GM18909 (cell line): ENCODE results near the gene PROCA1.
"Not testable (repeated sequence)": the region's sequence is repeated elsewhere in the genome, so short reads cannot be mapped to it uniquely, and the experiment has no call there.

ENCODE experiments used
- ATAC-seq: cut with Tn5 transposase; IDR thresholded peaks from one replicate; pipeline ENCODE4 v1.9.1; 2021; ENCODE audit warnings: mild to moderate bottlenecking; ENCODE audit not compliant: unreplicated experiment, poor library complexity

The PROCA1 gene

DNA sequence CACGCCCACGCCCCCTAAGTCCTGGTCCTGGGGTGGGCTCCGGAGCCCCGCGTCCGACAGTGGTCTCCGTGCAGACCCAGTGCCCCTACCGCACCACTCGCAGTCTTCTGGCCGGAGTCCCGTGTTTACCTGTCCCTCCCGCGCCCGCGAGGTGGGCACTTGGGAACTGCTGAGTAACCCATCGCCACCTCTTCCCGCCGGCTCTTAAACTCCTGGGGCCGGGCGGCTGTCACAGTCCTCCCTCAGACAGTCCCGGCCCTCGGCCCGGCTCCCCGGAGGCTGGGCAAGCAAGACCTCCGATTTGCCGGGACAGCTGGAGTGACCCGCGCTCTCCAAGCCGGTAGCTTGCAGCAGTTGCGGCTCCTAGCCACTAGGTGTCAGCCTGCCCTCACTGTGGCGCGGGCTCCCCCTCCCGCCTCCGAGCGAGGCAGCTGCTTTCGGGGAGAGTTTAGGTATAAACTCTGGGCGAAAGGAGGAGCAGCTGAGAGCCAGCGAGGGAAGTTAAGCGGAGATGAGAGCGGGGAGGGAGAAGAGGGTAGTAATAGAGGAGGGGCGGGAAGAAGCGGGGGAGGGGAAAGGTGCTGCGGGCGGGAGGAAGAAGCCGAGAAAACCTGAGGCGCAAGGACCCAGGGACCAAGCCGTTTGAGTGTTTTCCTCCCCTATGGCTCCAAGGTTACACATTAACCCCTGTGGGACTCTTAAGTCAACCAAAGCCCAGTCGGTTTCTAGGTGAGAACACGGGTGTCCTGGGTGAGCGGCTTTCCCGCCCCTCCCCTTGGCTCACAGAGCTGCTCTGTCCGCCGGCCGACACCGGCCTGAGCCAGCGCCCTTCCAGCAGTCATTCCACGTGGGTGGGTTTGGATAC is 15.2 kb upstream of the PROCA1 start:
- ATAC-seq: peak; percentile 46

GRCh38 chr17:28726226-28726626 is 14.5 kb upstream of the PROCA1 start, which contains the start of gene TLCD1:
TSS of gene TLCD1 (minus strand) at chr17:28726233. CDS start at chr17:28726097, 136 bp downstream.
- peak; percentile 13 for ATAC-seq

DNA sequence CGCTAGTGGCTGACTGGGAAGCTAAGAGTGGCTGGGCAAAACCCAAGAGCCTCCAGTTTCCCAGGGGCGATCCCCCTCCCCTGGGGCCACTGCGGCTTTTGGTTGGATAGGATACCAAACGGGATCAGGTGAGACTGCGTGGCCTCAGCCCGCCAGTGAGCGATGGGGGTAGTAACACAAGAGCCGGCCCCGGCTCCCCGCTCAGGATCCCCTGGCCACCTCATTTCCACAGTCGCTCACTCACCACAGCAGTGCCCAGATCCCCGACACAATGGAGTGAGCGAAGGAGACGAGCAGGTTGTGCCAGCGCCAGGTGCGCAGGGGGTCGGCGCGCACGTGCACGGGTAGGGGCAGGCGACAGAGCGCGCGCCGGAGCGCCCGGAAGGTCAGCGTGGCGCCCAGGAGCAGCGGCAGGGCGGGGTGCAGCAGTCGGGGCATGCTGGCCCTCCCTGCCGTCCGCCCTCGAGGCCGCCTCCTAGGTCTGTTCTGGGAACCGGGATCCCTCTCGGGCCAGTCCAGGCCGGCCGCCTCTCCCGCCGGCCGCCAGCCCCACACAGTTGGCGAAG is 14.1 kb upstream of the PROCA1 start:
- ATAC-seq: peak; percentile 5

DNA sequence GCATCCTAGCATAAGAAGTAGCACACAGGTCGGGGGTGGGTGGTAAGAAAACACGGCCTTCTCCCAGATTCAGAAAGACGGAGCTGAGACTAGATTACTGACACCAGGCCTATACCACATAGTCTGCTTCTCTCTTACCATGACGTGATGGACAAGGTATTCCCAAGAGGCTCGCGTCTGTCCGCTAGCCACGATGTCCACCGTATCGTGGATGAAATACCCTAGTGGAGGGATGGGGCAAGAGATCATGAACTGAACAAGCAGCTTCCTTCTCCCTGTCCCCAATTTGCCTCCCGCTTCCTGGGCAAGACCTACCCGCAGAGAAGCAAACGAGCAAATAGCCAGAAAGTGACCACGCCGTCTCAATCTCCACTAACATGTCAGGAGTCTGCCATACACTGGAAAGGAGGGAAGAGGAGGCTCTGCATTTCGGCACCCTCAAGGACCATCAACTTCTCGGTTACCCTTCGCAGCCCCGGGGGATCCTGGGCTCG is 13.5 kb upstream of the PROCA1 start:
- ATAC-seq: no peak

GRCh38 chr17:28724500-28725165 is 12.9 kb upstream of the PROCA1 start:
- ATAC-seq: no peak

DNA sequence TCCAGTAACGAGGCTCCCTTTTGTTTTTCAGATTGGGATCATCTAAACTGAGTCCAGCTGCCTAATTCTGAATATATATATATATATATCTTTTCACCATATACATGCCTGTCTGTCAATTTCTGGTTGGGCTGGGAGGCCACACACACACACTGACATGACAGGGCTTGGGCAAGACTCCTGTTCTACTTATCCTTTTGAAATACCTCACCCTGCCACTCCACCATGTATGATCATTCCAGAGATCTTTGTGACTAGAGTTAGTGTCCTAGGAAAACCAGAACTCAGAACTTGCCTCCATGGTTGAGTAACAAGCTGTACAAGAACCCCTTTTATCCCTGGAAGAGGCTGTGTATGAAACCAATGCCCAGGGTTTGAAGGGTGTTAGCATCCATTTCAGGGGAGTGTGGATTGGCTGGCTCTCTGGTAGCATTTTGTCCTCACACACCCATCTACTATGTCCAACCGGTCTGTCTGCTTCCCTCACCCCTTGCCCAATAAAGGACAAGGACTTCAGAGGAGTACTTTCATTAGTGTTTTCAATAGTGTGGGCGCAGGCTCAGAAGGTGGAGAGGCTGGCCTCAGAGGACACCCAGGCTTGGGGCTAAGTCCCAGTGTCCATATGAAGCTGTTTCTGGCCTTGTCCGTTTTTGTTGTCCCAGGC is 12.3 kb upstream of the PROCA1 start:
- not testable (repeated sequence) for ATAC-seq

- ATAC-seq: no peak
Measured at GRCh38 chr17:28723159-28723835, 11.6 kb upstream of the PROCA1 start.

DNA sequence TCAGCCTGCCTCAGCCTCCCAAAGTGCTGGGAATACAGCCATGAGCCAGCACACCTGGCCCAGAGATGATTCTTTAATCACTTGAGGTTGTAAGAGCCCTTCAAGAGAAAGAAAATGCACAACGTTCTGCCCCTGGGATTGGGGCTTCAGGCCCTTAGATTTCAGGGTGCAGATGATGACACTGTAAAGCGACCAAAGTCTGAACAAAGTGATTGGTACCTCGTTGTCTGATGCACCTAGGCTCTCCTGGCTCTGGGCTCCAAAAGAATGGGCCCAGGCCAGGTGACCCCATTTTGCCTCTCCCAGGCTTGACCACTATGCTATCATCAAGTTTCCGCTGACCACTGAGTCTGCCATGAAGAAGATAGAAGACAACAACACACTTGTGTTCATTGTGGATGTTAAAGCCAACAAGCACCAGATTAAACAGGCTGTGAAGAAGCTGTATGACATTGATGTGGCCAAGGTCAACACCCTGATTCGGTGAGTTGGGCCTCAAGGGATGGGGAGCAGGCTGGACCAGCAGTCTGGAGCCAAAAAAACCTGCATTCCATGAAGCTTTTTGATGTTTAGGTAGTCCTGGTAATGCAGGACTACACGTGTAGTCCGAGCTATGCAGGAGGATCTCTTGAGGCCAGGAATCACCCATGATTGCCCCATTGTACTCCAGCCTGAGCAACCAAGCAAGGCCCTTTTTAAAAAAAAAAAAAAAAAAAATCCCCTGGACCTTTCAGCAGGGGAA is 10.9 kb upstream of the PROCA1 start:
- ATAC-seq: no peak

- ATAC-seq: not testable (repeated sequence)
Measured at GRCh38 chr17:28720997-28721329, 9.3 kb upstream of the PROCA1 start.

GRCh38 chr17:28720247-28720996 is 8.7 kb upstream of the PROCA1 start:
- no peak for ATAC-seq

GRCh38 chr17:28719021-28719433 is 7.3 kb upstream of the PROCA1 start:
- peak; percentile 1 for ATAC-seq

- no peak for ATAC-seq
Measured at GRCh38 chr17:28718333-28719020, 6.8 kb upstream of the PROCA1 start.

- no peak for ATAC-seq
Measured at GRCh38 chr17:28717578-28718332, 6.1 kb upstream of the PROCA1 start, which contains the start of gene RAB34. TSS of gene RAB34 (minus strand) at chr17:28717868. CDS start at chr17:28717266, 602 bp downstream.

DNA sequence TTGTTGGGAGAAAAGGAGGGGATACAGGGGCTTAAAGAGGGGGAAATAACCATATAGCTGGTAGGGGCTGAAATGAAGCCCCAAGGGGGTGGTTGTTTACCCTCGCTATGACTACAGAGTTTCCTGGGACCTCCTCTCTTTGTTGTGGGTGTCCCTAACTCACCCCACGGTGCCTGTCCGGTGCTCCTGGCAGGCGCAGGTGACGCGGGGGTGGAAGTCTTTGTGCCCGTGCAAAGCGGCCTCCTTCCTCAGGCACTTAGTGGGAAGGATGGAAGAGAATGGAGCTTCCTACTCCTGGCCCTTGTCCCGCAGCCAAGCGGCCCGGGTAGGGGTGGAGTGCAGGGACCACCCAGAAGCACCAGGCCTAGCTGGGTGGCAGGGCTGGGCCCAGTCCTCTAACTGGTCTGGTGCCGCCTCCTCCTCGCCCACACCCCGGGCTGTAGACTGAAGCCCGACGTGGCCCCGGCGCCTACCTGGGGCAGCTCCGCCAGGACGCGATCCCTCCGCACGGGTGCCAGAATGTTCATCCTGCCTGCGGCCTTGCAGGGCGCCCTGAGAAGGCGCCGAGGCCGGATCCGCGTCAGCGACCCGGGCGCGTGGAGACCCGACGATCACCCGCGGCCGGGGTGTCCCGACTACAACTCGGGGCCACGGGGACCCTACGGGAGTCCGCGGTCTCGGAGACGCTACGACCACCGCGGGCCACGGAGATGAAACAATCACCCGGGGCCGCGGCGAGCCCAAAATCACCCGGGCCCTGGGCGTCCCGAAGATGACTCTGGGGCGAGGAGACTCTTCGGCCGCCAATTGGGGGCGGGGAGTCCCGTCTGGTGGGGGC is 5.3 kb upstream of the PROCA1 start:
- ATAC-seq: no peak

DNA sequence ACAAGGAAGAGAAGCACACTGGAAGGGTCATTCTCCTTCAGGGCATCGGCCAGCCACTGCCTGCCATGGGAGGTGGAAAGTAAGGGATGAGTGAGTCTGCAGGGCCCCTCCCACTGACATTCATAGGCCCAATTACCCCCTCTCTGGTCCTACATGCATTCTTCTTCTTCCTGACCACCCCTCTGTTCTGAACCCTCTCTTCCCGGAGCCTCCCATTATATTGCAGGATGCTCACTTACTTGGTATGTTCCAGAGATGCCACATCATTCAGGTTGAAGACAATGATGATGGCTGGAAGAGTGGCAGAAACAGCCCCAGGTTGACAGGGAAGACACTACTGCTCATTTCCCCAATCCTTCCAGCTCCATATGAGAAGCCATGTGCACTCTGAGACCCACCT is 3.5 kb upstream of the PROCA1 start:
- no peak for ATAC-seq

DNA sequence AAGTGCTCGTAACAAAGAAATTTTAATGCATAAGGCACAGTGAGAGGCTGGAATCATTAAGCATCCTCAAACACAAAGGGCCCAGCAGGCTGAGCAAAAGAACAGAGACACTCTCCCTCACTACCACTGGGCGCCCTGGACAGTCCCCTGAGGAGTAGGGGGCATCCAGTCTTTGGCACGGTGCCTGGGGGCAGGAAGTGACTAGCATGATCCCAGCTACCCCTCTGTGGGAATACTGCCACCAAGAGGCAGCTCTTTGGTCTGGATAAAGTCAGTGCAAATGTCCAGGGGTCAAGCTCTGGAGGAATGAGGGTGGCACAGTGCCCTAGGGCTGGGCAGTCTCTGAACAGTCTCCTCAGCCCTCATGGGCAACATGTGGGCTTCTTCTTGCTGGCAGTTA is 2.6 kb upstream of the PROCA1 start:
- ATAC-seq: no peak
